AG08396 (cell line): ENCODE results near the gene SRGN.

Experiments
- DNase-seq: peaks from one replicate; pipeline ENCODE4 v3.0.0; 2012; ENCODE audit warnings: low spot score, mixed read lengths

Gene SRGN

DNA sequence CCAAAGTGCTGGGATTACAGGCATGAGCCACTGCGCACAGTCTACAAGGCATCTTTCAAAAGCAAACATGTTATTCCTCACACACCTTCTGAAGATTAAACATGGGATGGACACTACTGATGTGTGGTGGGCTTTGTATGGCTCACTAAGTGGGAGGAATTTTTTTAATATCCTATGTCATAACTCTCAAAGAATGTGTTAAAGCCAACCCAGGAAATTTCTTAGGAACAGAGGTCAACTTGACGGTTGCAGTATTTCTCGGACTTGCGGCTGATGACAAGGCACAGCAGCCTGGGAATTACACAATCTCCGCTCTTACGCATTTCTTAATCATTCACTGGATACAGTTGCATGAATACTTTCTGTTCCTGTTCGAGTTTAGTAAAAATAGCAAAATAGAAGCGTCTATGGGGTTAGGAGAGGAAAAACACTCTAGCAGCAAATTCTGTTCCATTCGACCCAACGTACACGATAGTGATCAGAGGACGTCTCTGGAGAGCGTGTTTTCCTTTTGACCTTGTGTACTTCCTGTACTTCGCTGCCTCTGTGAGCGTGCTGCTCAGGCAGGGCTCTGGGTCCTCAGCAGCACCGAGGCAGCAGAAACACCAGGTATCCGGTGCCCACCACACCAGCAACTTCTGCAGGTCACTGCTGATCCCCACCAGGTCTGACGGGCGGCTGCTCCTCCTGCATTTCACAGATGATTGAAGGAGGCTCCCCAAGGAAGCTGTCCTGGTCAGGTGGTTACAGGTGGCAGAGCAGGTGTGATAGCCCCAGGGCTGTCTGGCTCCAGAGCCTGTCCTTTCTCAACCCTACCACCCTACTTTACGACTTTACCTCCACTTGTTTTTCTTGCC lies 26.4 kb upstream of the SRGN start:
- DNase-seq = peak; percentile 85

GRCh38 chr10:69062901-69063300 lies 25.0 kb upstream of the SRGN start:
- no peak for DNase-seq

DNA sequence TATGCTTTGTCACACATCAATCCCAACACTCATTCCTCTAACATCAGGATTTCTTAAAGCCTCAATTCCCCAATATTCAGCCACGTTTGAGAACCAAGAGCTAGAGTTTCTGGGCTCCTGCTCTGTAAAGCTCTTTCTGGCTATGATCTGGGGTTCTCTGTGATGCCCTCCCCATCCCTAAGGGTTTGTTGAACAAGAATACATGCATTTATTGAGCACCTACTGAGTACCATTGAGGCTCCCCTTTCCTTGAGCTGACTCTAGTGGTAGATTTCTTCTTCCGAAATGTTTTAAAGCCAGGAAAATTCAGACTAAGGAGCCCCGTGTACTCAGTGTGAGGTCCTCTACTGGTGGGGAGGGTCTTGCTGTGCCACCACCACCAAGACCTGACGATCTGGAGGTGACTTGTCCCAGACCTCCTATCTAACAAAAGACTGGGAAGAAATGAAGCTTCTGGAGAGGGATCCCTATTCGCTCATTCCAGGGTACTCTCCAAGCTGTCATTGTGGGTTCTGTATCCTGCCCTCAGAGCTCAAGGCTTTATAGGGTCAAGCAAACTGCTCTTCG lies 23.1 kb upstream of the SRGN start:
- no peak for DNase-seq

- DNase-seq = peak; percentile 43
Measured at GRCh38 chr10:69065406-69066361, 22.2 kb upstream of the SRGN start.

GRCh38 chr10:69067189-69067588 lies 20.7 kb upstream of the SRGN start:
- no peak for DNase-seq

GRCh38 chr10:69068549-69068948 lies 19.4 kb upstream of the SRGN start:
- no peak for DNase-seq

DNA sequence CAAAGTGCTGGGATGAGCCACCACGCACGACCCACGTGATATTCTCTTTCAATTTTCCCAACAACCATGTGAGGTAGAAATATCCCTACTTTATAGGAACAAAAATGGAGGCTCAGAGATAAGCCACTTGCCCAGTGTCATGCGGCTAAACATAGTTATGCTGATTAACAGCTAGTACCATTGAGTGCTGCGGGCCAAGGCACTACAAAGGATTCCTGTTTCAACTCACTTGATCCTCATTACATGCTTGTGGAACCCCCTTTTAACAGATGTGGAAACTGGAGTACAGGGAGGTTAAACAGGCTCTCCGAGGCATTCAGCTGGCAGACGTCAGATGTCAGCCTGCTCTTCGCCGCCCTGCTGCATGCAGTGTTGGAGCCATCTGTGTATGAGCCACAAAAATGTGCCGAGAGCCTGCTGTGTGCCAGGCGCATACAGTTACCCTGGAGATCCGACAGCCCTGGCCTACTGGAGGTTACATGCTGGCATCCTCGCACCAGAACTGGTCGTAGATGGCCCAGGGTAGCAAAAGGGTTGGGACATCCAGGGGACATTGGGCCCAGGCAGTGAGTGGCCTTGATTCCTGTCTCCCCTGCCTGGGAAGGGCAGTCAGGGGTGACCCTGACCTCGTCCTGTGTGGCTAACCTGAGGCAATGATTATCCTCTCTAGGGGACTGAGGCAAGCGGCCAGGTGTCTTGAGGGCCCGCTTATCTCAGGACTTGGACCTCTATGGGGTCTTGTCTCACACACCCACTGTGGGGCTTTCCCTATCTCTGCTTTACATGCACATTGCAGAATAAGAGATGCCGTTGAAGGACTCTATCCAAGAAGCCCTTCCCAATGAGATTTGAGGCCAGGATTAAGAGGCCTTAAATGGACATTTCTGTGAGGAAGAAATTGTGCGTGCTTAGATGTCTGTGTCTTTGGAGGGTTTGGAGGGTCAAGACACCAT lies 18.5 kb upstream of the SRGN start:
- DNase-seq = no peak

GRCh38 chr10:69070951-69071350 lies 17.0 kb upstream of the SRGN start:
- no peak for DNase-seq

GRCh38 chr10:69071610-69072009 lies 16.3 kb upstream of the SRGN start:
- DNase-seq = no peak

DNA sequence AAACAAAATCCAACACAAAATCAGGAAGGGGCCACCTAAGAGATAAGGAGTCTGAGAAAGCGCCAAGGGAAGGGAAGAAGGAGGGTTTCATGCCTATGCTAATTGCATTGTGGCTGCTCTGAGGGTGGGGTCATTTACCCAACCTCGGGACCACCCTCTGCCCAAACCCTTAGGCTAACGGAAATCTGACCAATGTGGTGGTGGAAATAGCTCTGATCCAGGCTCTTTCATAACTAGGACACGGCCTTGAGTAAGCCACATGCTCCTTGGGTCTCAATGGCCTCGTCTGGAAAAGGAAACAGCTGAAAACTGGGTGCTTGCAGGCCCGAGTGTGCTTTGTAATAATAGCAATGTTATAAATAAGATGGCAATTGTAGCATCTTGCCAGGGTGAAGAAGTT lies 14.9 kb upstream of the SRGN start:
- DNase-seq = no peak

GRCh38 chr10:69073736-69074364 lies 14.1 kb upstream of the SRGN start:
- DNase-seq = no peak

DNA sequence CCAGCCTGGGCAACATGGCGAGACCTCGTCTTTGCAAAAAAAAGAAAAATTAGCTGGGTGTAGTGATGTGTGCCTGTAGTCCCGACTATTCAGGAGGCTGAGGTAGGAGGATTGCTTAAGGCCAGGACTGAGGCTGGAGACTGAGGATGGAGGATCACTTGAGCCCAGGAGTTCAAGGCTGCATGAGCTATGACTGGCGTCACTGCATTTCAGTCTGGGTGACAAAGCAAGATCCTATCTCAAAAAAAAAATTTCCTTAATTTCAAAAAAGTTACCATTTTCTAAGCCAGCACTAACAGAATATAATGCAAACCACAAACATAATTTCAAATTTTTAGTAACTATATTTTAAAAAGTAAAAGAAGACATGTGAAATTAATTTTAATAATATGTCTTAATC lies 13.4 kb upstream of the SRGN start:
- DNase-seq = no peak

DNA sequence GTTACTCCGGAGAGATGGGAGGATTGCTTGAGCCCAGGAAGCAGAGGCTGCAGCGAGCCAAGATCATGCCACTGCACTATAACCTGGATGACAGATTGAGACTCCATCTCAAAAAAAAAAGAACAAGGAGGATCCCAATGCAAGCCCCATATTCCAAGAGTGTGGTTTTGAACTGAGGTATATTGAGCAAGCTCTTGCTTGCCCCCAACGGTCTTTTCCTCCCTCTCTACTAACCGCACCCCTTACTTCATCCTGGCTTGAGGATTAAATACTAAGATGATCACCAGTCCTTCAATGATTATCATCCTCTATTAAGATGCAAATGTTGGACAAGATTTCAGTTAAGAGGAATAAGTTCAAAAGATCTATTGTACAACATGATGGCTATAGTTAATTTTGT lies 12.5 kb upstream of the SRGN start:
- no peak for DNase-seq

GRCh38 chr10:69078311-69078710 lies 9.6 kb upstream of the SRGN start:
- no peak for DNase-seq

DNA sequence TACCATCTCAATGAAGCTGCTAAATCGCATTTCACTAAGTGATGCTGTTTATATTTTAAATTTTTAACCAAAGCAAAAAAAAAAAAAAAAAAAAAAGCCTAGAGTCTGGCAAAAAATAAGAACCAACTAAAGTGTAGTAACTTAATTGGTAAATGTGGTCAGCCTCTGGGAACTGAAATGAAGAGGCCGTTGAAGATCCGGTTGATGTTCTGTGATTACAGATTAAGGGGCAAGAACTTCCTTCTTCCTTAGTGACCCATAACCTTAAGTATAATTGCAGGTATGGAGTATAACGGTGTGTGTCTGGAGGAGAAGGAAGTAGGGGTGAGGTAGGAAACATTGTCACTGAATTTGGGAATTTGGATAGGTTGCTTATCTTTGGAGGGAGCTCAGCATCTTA lies 7.7 kb upstream of the SRGN start:
- DNase-seq = no peak

- no peak for DNase-seq
Measured at GRCh38 chr10:69086001-69086509, 1.8 kb upstream of the SRGN start.

GRCh38 chr10:69088471-69088769 lies 517 bp downstream of the SRGN start:
- no peak for DNase-seq

DNA sequence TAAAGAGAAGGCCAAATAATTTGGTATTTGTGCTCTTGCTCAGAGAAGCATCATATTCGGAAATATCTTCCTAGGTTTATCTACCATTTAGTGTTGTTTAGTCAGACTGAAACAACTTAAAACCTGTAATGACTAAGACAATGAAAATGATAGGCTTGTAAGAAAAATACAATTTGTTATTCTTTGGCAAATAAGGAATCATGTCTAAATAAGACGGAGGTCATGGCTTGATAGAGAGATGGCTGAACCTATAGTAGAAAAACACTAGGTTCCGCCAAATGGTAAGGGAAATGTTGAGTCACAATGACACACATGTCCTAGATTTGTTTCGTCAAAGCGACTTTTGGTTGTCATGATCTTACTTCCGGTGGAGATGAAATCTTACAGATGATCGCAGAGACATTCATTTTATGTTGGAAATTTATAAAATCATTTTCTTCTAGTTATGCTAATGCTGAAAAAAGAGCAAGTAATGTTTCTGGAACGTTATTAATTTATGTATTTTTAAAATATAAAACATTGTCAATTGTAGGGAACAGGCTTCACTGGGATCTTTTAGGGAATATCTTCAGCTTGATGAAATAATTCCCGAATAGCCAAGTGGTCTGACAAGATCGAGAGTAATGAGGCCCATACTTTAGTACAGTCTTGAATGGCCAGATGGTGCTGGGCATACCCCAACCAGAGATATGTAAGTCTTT lies 1.0 kb downstream of the SRGN start:
- no peak for DNase-seq

- DNase-seq = no peak
Measured at GRCh38 chr10:69089638-69090599, 2.0 kb downstream of the SRGN start.
